ENCODE data around the gene ABTB2. TPM values are rescaled to one million over a fixed set of nuclear protein-coding genes. Genes with fewer than 3 reads are reported as not detected.

Gene ABTB2
- total and polyA plus RNA-seq, 2 of the 8 experiments (the other 6 are each of a cell fraction or from before 2014, with no cell fraction given) = 7.7 to 10.2 TPM

DNA sequence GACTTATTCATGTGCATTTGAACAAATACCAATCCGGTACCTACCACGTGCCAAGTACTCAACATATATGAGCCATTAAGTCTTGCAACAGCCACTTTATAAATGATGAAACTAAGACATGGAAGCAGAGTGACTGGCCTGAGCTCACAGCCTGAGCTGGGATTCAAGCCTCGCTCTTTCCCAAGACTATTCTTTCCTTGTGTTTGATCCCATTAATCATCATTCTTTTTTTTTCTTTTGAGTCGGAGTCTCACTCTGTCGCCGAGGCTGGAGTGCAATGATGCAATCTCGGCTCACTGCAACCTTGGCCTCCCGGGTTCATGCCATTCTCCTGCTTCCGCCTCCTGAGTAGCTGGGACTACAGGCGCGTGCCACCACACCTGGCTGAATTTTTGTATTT lies 119.3 kb downstream of the ABTB2 start (continued):
- TF ChIP-seq CTBP2 (IDR thresholded peaks at IDR 0.05; ENCODE audit: borderline replicate concordance, insufficient read depth, insufficient read length, low read length) (no peak), RXRA (IDR thresholded peaks at IDR 0.05; ENCODE audit: insufficient read depth, low read depth, low read length) (no peak), NRF1 (IDR thresholded peaks at IDR 0.05; ENCODE audit: low read depth, low read length) (no peak), POU5F1 (IDR thresholded peaks at IDR 0.05; ENCODE audit: low read depth, low read length) (no peak), JUN (IDR thresholded peaks at IDR 0.05; ENCODE audit: low read depth, low read length) (no peak), CHD1 (IDR thresholded peaks at IDR 0.05; ENCODE audit: low read depth, low read length) (no peak)
